ENCODE data around the gene PHACTR4.
"Not testable (repeated sequence)": the region's sequence is repeated elsewhere in the genome, so short reads cannot be mapped to it uniquely, and the experiment has no call there.

The PHACTR4 gene

DNA sequence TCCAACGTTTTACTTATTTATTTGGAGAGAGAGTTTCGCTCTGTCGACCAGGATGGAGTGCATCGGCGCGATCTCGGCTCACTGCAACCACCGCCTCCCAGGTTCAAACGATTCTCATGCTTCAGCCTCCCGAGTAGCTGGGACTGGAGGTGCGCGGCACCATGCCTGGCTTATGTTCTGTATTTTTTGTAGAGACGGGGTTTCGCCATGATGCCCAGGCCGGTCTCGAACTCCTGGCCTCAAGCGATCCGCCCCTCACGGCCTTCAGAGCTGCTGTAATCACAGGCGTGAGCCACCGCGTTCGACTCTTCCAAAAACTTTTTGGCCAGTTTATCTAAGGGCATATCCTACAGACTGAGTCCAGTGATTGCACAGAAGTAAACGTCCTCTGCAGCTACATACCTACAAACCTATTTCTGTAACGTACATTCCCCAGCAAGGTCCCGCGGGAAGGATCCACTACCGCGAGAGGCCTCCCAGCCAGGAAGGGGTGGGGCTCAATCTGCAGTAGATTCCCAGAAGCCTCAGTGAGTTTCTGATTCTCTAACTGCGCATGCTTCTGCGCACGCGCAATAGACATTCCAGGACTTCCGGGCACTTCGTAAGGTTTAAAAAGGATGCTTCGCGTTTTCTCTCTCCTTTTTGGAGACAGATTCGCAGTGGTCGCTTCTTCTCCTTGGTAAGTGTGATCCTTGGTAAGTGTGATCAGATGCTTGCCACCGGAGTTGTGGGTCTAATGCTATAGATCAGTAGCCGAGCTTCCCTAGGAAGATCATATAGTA is 136.1 kb downstream of the PHACTR4 start, which contains the start of gene RCC1:
RCC1 (plus strand) TSS at position 638 of the 782 bp plus-strand sequence. CDS start 23,824 bp downstream, outside the sequence.
- DNase-seq = peak; percentile 93 to 95

DNA sequence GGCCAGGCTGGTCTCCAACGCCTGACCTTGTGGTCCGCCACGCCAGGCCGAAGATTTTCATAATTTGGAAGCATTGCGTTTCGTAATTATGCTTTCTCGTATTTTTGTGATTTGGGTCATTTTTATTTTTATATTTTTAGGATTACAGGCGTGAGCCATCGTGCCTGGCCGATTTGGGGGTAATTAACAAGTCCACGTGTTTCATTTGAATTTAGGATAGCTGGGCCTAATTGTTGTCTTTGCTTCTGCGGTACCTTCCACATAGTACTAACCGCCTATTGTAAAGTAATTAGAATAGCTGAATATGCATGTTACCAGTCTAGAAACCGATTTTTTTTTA is 137.3 kb downstream of the PHACTR4 start:
- peak in 1 of 2 experiments; percentile 40 for DNase-seq

DNA sequence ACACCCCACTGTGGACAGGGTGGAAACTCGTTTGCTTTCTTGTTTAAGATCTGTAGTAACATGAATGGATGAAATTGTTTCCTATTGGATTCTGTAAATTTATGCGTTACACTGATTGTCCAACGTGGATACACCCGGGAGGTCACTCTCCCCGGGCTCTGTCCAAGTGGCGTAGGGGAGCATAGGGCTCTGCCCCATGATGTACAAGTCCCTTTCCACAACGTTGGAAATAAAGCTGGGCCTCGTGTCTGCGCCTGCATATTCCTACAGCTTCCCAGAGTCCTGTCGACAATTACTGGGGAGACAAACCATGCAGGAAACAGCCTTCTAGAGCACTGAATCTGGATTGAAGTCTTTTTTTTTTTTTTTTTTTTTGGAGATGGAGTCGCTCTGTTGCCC is 137.7 kb downstream of the PHACTR4 start:
- DNase-seq = peak; percentile 39 to 48

DNA sequence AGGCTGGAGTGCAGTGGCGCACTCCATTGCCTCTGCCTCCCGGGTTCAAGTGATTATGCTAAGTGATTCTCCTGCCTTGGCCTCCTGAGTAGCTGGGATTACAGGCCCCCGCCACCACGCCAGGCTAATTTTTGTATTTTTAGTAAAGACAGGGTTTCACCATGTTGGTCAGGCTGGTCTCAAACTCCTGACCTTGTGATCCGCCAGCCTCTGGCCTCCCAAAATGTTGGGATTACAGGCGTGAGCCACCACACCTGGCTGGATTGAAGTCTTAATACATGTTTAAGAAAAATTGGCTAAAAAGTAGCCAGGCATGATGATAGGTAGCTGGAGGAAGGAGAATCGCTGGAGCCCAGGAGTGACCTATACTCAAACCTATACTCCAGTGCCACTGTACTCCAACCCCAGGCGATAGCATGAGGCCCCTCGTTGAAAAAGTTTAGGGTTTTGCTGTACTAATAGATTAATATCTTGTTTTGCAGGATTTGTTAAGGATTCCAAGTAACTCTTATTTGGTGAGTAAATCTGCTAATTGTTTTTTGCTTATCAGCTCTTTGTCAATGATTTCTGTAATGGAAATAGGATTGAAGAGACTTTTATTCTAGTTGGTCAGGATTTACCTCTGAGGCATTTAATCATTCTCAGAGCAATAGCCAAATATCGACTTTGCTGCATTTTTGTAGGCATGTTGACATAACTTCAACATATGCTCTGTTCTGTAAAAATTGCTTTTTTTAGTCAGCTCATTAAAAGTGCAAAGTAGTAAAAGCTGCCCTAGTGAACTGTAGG is 138.3 kb downstream of the PHACTR4 start:
- peak; percentile 31 to 35 for DNase-seq

DNA sequence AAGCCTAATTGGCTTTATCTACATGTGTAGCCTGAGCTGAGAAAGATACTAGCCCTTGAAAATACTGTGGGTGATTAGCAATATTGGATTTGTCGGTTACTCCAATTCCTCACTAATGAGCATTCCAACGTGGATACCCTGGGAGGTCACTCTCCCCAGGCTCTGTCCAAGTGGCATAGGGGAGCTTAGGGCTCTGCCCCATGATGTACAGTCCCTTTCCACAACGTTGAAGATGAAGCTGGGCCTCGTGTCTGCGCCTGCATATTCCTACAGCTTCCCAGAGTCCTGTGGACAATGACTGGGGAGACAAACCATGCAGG is 138.9 kb downstream of the PHACTR4 start:
- peak; percentile 29 to 41 for DNase-seq

DNA sequence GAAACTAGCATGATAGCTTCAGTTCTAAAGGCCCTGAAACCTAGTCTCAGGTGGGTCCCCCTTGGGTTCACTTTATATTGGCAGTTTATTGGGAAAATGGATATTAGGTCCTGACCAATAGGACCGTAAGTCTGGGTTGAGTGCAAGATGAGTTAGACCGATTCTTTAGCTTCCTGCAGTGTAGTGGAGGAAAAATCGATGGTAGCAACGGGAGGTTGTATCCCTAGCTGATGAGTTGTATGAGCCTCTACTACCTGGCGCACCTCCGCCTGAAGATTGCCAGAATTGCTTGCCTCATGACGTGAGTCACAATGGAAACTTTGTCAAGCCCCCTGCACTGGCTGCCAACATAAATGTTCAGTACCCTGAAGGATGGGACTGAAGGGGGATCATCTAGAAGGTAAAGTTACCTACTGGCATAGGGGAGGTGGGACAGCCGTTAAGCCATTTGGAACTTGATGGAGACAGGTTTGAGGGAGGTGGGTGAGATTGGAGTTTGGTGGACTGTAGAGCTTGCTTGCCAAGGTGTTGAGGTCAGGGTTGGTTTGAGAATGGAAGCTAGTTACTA is 140.2 kb downstream of the PHACTR4 start:
- DNase-seq = peak; percentile 39 to 54

DNA sequence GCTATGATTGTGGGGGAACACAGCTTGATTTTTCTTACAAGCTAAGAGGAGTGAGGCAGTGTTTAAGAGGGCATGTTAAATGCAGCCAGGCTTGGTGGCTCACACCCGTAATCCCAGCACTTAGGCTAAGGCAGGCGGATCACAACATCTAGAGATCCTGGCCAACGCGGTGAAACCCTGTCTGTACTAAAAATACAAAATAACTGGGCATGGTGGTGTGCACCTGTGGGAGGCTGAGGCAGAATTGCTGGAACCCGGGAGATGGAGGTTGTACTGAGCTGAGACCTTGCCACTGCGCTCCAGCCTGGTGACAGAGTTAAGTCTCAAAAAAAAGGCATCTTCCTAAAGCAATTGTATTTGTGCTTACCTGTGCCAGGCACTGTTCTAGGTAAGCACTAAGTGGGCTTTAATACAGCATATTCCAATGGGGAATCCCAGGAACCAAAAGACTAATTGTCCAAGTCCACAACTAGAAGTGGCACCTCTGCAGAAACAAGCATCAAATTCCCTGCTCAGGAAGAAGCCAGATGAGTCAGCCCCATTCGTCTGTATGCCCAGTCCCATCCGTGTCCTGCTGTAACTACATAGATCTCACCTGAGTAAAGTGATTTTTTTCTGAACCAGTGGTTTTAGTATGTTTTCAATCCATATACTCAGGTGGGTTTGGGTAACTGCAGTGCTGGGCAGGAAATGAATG is 140.9 kb downstream of the PHACTR4 start:
- DNase-seq = peak; percentile 54 to 59

DNA sequence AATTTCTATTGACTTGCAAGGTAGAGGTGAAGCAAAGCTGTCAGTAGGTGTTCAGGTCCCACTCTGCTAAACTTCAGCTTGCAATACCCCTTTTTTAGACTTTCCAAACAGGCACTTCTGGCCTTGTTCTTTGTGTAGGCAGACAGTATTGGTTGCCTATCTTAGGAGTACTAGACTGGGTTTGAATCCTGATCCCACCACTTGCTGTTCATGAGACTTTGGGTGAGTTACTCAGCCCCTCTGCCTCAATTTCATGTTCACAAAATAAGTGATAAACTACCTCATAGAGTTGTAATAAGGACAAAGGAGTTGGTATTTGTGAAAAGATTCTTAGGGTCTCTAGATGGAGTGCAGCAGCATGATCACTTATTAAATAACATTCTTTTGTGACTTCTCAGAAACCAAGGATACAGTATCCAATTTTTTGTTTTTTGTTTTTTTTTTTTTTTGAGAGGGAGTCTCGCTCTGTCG is 141.5 kb downstream of the PHACTR4 start:
- peak in 1 of 2 experiments; percentile 57 for DNase-seq

DNA sequence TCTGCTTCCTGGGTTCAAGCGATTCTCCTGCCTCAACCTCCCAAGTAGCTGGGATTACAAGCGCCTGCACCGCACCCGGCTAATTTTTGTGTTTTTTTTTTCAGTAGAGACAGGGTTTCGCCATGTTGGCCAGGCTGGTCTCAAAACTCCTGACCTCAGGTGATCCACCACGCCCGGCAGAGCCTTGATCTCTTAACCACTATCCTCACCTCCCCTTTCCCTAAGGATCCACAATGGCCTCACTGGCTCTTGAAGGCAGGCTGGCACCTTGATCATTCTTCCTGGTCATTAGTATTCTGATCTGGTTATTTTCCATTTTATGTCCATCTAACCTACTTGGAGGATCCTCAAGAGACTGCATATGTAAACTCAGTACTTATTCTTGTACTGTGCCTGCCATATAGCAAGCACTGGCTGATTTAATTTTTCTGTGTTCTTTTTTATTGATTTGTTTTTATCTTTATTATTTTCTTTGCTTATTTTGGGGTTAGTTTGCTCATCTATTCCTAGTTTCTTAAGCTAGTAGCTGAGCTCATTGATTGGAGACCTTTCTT is 142.6 kb downstream of the PHACTR4 start:
- peak; percentile 44 to 46 for DNase-seq

DNA sequence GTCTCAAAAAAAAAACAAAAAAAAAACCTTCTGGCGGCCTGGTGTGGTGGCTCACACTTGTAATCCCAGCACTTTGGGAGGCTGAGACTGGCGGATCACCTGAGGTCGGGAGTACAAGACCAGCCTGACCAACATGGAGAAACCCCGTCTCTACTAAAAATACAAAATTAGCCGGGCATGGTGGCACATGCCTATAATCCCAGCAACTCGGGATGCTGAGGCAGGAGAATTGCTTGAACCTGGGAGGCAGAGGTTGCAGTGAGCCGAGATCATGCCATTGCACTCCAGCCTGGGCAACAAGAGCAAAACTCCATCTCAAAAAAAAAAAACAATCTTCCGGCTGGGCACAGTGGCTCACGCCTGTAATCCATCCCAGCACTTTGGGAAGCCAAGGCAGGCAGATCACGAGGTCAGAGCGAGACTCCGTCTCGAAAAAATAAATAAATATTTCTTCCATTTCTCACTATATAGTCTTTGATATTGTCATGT is 144.9 kb downstream of the PHACTR4 start:
- peak; percentile 36 to 37 for DNase-seq

DNA sequence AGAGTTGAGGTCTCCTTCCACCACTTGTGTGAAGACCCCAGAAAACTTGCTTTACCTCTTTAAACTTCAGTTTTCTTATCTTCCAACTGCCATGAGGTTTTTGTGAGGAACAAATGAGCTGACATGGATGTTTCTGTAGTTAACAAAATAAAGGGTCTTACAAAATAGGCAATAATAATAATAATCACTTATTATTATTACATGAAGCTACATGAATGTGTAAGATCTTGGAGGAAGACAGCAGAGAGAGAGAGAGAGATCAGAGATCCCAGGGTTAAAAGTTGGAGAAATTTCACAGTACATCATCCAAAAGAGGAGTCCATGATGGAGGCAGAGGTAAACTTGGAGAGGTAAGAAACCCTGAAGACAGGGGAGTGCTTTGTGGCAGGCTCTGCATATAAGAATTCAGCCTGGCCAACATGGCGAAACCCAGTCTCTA is 147.0 kb downstream of the PHACTR4 start:
- no peak for DNase-seq

DNA sequence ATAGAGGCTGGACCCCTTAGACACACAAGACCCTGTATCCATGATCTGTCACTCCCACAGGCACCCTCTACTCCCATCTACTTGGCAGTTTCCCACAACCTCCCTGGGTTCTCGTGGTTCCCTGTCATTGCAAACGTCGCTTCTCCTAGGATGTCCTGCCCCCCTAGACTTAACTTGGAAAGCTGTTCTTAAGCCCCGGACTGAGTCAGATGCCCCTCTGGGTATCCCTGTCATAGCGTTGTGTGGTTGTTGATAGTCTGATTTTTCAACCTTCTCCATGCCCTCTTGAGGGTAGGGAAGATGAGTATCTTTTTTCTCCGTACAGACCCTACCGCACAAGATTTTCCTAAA is 148.1 kb downstream of the PHACTR4 start:
- DNase-seq = peak; percentile 13 to 24

DNA sequence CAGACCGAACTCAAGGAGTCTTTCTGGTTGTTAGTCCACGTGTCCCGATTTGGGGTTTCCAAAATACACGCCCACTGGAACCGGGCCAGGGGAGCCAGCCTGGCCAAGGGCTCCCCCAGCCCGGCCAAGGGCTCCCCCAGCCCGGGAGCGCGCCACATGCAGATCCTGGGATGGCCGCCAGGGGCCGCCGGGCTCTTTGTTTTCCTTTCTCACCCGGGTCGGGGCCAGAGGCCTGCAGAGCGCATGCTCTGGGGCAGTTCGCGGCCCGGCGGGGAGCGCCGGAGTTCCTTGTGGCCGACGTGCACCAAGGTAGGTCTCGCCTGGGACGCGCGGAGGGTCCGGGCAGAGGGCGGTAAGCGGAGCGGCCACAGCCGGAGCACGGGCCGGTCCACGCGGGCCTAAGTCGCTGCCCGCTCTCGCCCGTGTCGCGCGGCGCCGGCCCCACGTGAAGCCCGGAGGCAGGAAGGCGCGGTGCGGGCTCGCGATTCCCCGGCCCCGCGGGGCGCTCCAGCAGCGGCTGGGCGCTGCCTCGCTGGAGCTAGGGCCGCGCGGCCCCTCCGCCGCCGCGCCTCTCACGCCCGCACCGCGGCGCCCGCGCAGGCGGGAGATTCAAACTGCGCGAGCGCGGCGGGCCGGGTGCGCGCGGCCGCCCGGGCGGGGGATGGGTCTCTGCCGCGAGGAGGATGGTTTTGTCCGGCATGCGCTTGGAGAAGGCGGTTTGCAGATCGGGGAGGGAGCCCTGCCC is 148.6 kb downstream of the PHACTR4 start:
- DNase-seq = peak; percentile 94 to 95

DNA sequence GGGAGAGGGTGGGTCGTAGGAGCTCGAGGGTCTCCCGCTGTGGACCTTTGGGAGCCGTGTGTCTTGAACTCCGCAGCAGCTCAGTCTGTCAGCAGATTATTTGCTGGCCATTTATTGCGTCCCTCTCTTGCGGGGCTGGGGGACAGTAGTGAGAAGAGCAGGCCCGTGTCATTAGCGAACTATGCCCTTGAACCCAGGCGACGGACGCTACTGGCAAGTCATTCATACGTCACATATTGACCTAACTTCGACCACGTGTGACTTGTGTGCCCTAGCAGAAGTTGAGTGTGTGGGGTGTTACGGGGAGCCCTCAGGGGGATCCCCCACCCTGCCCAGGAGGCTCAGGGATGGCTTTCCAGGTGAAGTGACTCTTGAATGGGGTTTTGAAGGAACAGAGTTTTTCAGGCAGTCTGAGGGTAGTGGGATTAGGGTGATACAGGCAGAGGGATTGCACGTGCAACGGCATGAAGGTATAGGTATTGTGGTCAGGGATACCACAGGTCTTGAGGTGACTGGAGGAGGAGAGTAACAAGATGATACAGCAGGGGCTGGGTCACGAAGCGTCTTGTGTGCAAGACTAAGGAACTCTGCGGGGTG is 149.3 kb downstream of the PHACTR4 start:
- peak; percentile 57 to 68 for DNase-seq

DNA sequence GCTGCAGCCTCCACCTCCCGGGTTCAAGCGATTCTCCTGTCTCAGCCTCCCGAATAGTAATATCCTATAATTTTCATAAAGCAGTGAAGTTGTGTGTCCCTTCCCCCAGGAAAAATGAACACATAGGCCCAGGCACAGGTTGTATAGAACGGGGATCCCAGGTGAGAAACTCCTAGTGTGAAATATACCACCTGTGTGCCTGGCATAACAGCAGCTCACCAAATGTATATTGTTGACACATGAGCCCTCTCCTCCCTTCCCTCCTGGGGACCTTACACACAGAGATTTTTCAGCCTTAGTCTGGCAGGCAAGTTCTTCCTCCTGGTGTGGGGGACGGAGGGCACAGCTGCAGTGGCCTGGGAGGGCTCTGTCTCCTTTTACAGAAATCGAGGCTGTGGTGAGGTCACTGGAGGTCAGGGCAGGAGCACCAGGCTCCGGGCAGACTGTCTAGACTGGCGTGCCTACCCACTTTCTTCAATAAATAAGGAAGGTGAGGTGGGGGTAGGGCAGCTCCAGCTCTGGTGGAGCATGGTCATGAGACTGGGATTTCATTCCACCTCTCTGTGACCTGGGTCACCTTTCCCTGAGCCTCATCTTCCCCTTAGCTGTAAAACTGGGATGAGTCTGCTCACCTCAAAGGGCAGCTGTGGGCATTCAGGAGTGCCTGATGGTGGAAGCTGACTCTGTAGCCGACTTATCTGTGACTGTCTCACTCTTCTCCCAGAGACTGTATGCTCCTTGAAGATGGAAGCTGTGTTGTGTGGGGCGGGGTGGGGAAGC is 150.6 kb downstream of the PHACTR4 start:
- DNase-seq = no peak

DNA sequence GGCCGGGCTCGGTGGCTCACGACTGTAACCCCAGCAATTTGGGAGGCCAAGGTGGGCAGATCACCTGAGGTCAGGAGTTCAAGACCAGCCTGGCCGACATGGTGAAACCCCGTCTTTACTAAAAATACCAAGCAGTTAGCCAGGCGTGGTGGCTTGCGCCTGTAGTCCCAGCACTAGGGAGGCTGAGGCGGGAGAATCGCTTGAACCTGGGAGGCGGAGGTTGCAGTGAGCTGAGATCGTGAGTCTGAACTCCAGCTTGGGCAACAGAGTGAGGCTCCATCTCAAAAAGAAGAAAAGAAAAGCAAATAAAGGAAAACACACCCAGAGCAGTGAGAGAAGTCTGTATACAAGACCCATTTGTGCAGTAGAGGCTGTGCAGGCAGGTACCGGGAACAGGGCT is 151.3 kb downstream of the PHACTR4 start:
- DNase-seq = not testable (repeated sequence)

DNA sequence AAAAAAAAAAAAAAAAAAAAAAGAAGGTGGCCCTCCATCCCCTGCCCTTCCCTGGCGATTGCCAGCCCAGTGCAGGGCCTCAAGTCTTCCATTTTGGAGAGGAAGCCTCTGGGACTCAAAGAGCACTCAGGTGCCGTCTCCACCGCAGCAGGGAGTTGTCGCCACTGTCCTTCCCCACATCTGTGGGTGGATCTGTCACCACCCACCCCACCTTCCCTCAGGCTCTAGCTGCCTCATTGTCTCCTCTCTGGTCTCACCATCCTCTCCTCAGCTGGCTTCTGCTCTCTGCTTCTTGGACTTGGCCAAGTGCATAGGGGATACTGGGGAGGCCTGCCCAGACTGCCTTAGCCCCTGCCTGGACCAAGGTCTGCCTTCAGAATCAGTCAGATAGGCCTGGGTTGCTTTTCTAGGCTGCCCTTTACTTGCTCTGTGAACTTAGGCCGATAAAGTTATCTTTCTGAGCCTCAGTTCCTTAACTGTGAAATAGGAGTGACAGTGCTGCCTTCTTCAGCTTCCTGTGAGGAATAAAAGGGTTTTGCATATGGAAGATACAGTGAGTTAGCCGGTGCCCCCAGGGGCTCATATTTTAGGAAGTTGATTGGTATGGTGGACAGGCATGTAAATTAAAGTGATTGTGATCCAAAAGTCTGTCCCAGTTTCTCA is 152.1 kb downstream of the PHACTR4 start:
- no peak for DNase-seq

DNA sequence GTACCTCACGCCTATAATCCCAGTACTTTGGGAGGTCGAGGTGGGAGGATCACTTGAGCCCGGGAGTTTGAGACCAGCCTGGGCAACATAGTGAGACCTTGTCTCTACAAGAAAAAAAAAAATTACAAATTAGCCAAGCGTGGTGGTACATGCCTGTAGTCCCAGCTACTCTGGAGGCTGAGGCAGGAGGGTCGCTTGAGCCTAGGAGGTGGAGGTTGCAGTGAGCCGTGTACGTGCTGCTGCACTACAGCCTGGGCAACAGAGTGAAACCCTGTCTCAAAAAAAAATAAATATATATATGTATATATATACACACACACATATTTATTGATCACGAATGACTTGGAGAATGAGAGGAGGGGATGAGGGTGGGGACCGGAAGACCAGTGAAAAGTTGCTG is 153.0 kb downstream of the PHACTR4 start:
- DNase-seq = not testable (repeated sequence)

DNA sequence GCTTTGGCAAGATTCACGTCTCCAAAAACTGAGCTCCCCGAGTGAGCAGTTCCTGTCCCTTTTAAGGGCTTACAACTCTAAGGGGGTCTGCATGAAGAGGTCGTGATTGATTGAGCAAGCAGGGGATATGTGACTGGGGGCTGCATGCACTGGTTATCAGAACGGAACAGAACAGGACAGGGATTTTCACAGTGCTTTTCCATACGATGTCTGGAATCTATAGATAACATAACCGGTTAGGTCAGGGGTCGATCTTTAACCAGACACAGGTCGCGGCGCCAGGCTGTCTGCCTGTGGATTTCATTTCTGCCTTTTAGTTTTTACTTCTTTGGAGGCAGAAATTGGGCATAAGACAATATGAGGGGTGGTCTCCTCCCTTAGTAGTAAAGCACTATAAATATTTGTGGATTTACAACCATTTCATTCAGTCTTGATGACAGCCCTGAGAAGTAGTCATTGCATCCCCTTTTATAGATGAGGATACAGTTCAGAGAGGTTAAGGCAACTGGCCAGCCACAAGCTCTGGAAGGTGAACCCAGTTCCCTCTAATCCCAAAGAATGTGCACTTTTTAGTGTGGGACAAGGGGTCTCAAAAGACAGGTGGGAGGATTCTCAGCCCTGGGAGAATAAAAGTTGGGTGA is 155.6 kb downstream of the PHACTR4 start:
- not testable (repeated sequence) for DNase-seq

DNA sequence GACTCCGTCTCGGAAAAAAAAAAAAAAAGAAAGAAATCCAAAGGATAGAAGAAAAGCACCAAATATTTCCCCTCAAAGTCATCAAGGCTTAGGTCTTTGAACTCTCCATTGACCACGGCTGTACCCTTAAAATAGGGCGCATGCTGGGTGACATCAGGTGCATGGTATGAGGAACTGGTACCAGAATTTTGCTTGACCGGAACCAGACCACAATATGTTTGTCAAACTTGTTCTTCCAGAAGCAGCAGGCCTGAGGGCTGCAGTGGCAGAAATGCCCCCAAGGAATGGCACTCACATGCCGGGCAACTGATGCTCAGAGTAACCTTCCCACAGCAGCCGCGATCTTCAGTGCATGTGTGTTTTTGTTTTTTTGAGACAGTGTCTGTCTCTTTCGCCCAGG is 157.3 kb downstream of the PHACTR4 start:
- DNase-seq = no peak

Measured in activated CD4-positive, alpha-beta T cell treated with anti-CD3 and anti-CD28 coated beads, Interleukin-2, amount 50 U/mL, for 48 hours (primary cell).